ENCODE measurements around the gene CCDC88B. TPM values are rescaled to one million over a fixed set of nuclear protein-coding genes. Genes with fewer than 3 reads are reported as not detected.

Gene CCDC88B
- total and polyA plus RNA-seq, 2 donors (not counting 1 experiment from before 2014, with no cell fraction given), result 0.56 to 3.1 TPM

DNA sequence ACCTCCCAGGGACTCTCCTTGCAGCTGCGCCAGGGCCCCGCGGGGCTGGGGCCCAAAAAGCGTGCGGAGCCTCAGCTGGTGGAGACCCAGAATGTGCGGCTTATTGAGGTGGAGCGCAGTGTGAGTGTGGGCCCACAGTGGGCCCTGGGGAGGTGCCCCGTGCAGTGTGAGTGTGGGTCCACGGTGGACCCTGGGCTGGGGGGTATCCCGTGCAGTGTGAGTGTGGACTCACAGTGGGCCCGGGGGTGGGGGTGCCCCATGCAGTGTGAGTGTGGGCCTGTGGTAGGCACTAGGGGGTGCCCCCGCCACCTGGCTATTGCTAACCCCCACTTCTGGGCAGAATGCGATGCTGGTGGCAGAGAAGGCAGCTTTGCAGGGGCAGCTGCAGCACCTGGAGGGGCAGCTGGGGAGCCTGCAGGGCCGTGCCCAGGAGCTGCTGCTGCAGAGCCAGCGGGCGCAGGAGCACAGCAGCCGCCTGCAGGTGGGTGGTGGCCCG, 11.2 kb downstream of the CCDC88B start:
- no peaks in the 10 kb centered on the region for H3K36me3 ChIP-seq (ENCODE audit: control insufficient read depth, insufficient read depth, low read length)
- H3K9me3 ChIP-seq (ENCODE audit: control insufficient read depth, insufficient read depth, low read depth, low read length), result no peaks in the 10 kb centered on the region
- no peaks in the 10 kb centered on the region for H4K20me1 ChIP-seq (ENCODE audit: control insufficient read depth, extremely low read depth, insufficient read depth, low read length)
- H3K4me3 ChIP-seq (replicated peaks in 1 of 4; ENCODE audit: control extremely low read depth in 1 of 4, insufficient read depth in 1 of 4, low read depth in 3 of 4, low read length in 4 of 4), result no peak overlapping the region
- no peak for DNase-seq (ENCODE audit: low read depth in 2 of 2)
- no peak overlapping the region for H3K9ac ChIP-seq (ENCODE audit: insufficient read depth, low read length)
- H3K4me2 ChIP-seq (ENCODE audit: extremely low read depth, insufficient read depth, low read length), result no peak overlapping the region
- peaks cover 4% of the 10 kb centered on the region for H3K4me1 ChIP-seq (ENCODE audit: control insufficient read depth, extremely low read depth, insufficient read depth, low read length)
- no peak overlapping the region for H3K27ac ChIP-seq (ENCODE audit: insufficient read depth, low read length)
- TF ChIP-seq EZH2 (IDR thresholded peaks at IDR 0.05; ENCODE audit: low read length, missing control alignments), result no peak
- TF ChIP-seq, protein P1, sequence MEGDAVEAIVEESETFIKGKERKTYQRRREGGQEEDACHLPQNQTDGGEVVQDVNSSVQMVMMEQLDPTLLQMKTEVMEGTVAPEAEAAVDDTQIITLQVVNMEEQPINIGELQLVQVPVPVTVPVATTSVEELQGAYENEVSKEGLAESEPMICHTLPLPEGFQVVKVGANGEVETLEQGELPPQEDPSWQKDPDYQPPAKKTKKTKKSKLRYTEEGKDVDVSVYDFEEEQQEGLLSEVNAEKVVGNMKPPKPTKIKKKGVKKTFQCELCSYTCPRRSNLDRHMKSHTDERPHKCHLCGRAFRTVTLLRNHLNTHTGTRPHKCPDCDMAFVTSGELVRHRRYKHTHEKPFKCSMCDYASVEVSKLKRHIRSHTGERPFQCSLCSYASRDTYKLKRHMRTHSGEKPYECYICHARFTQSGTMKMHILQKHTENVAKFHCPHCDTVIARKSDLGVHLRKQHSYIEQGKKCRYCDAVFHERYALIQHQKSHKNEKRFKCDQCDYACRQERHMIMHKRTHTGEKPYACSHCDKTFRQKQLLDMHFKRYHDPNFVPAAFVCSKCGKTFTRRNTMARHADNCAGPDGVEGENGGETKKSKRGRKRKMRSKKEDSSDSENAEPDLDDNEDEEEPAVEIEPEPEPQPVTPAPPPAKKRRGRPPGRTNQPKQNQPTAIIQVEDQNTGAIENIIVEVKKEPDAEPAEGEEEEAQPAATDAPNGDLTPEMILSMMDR (conservative IDR thresholded peaks at IDR 0.05 in 1 of 2, IDR thresholded peaks at IDR 0.05 in 1 of 2; ENCODE audit: low read depth in 1 of 2, low read length in 2 of 2), result no peak
- no peak overlapping the region for H2AFZ ChIP-seq (ENCODE audit: low read length)
- no peaks in the 10 kb centered on the region for H3K27me3 ChIP-seq (ENCODE audit: control insufficient read depth, insufficient read depth, low read length)
- no peaks in the 10 kb centered on the region for H3K79me2 ChIP-seq (ENCODE audit: control insufficient read depth, insufficient read depth, low read length)

DNA sequence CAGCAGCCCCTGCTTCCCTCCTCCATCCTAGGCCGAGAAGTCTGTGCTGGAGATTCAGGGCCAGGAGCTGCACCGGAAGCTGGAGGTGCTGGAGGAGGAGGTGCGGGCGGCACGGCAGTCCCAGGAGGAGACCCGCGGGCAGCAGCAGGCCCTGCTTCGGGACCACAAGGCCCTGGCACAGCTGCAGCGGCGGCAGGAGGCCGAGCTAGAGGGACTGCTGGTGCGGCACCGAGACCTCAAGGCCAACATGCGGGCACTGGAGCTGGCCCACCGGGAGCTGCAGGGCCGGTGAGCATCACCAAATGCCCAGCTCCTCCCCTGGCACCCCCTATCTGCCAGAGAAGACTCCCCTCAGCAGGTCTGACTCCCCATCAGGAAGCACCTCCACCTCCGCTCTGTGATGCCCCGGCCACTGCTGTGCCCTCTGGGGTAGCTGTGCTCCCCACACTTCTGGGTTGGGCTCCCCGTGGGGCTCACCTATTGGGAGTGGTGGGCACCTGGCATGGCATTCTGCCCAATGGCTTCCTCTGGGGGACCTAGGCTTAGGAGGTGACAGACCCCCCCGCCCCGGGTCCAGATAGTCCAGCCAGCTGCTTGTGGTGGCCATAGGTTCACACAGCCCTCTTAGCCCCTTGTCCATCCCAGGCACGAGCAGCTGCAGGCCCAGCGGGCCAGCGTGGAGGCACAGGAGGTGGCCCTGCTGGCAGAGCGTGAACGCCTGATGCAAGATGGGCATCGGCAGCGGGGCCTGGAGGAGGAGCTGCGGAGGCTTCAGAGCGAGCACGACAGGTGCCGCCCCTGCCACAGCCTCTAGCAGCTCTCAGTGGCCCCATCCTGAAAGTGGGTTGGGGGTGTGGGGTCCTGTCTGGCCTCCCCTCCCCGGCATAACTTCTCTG, 12.3 kb downstream of the CCDC88B start:
- no peaks in the 10 kb centered on the region for H3K9me3 ChIP-seq (ENCODE audit: control insufficient read depth, insufficient read depth, low read depth, low read length)
- no peaks in the 10 kb centered on the region for H3K79me2 ChIP-seq (ENCODE audit: control insufficient read depth, insufficient read depth, low read length)
- H2AFZ ChIP-seq (ENCODE audit: low read length), result no peak overlapping the region
- H3K4me2 ChIP-seq (ENCODE audit: extremely low read depth, insufficient read depth, low read length), result no peak overlapping the region
- no peak overlapping the region for H3K27ac ChIP-seq (ENCODE audit: insufficient read depth, low read length)
- peaks cover 4% of the 10 kb centered on the region for H3K4me1 ChIP-seq (ENCODE audit: control insufficient read depth, extremely low read depth, insufficient read depth, low read length)
- H3K36me3 ChIP-seq (ENCODE audit: control insufficient read depth, insufficient read depth, low read length), result no peaks in the 10 kb centered on the region
- H4K20me1 ChIP-seq (ENCODE audit: control insufficient read depth, extremely low read depth, insufficient read depth, low read length), result no peaks in the 10 kb centered on the region
- H3K4me3 ChIP-seq (replicated peaks in 1 of 4; ENCODE audit: control extremely low read depth in 1 of 4, insufficient read depth in 1 of 4, low read depth in 3 of 4, low read length in 4 of 4), result no peak overlapping the region
- DNase-seq (ENCODE audit: low read depth in 2 of 2), result no peak
- no peak overlapping the region for H3K9ac ChIP-seq (ENCODE audit: insufficient read depth, low read length)
- TF ChIP-seq, protein P1 (conservative IDR thresholded peaks at IDR 0.05 in 1 of 2, IDR thresholded peaks at IDR 0.05 in 1 of 2; ENCODE audit: low read depth in 1 of 2, low read length in 2 of 2), result no peak
- TF ChIP-seq EZH2 (IDR thresholded peaks at IDR 0.05; ENCODE audit: low read length, missing control alignments), result no peak
- H3K27me3 ChIP-seq (ENCODE audit: control insufficient read depth, insufficient read depth, low read length), result no peaks in the 10 kb centered on the region

DNA sequence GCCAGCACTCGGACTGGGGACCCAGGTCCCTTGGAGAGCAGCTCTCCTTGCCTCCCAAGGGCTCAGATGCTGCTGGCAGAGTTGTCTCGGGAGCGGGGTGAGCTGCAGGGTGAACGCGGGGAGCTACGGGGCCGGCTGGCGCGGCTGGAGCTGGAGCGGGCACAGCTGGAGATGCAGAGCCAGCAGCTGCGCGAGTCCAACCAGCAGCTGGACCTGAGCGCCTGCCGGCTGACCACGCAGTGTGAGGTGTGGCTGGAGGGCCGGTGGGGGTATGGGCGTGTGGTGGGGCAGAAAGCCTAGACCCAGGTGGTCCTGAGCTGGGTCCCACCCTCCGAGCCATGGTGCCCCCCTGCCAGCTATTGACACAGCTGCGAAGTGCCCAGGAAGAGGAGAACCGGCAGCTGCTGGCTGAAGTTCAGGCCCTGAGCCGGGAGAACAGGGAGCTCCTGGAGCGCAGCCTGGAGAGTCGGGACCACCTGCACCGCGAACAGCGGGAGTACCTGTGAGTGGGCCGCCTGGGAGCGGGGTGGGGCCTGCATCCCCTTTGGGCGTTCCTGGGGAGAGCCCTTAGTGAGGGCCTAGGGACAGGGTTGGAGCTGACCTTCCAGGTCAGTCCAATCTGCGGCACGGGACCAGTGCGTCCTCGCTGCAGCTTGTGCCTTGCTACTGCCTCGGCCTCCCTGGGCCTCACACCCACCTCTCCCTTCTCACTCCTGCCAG, 13.2 kb downstream of the CCDC88B start:
- Histone ChIP-seq H2AFZ (ENCODE audit: low read length) (no peak overlapping the region), H3K4me2 (ENCODE audit: extremely low read depth, insufficient read depth, low read length) (no peak overlapping the region)
- no peak for DNase-seq (ENCODE audit: low read depth in 2 of 2)

More for the DNA sequence above, 13.2 kb downstream of the CCDC88B start:
- Histone ChIP-seq H4K20me1 (ENCODE audit: control insufficient read depth, extremely low read depth, insufficient read depth, low read length) (no peaks in the 10 kb centered on the region), H3K9me3 (ENCODE audit: control insufficient read depth, insufficient read depth, low read depth, low read length) (no peaks in the 10 kb centered on the region), H3K9ac (ENCODE audit: insufficient read depth, low read length) (no peak overlapping the region), H3K4me3 (replicated peaks in 1 of 4; ENCODE audit: control extremely low read depth in 1 of 4, insufficient read depth in 1 of 4, low read depth in 3 of 4, low read length in 4 of 4) (no peak overlapping the region), H3K4me1 (ENCODE audit: control insufficient read depth, extremely low read depth, insufficient read depth, low read length) (peaks cover 10% of the 10 kb centered on the region), H3K27ac (ENCODE audit: insufficient read depth, low read length) (no peak overlapping the region), H3K27me3 (ENCODE audit: control insufficient read depth, insufficient read depth, low read length) (no peaks in the 10 kb centered on the region), H3K79me2 (ENCODE audit: control insufficient read depth, insufficient read depth, low read length) (no peaks in the 10 kb centered on the region), H3K36me3 (ENCODE audit: control insufficient read depth, insufficient read depth, low read length) (no peaks in the 10 kb centered on the region)
- TF ChIP-seq, protein P1 (conservative IDR thresholded peaks at IDR 0.05 in 1 of 2, IDR thresholded peaks at IDR 0.05 in 1 of 2; ENCODE audit: low read depth in 1 of 2, low read length in 2 of 2), result no peak
- TF ChIP-seq EZH2 (IDR thresholded peaks at IDR 0.05; ENCODE audit: low read length, missing control alignments), result no peak

All from fibroblast of lung (primary cell).